Mesendoderm (in vitro differentiated cells): ENCODE data around the gene PTPN1.

Experiments used
- DNase-seq: peaks from one replicate; pipeline ENCODE4 v3.0.0; 2013
- H2AK5ac ChIP-seq: 2 replicates; pipeline ENCODE4 v1.6.1; 2013; ENCODE audit warnings: low read length, inconsistent platforms
- H2BK120ac ChIP-seq: 2 replicates; pipeline ENCODE4 v1.6.1; 2013; ENCODE audit warnings: low read depth, mild to moderate bottlenecking, low read length, moderate library complexity, mixed read lengths
- H2BK15ac ChIP-seq: replicated peaks from 2 replicates; pipeline ENCODE4 v1.6.1; 2013; ENCODE audit warnings: low read depth, mild to moderate bottlenecking, moderate library complexity
- H2BK5ac ChIP-seq: 2 replicates; pipeline ENCODE4 v1.6.1; 2013; ENCODE audit warnings: low read length, inconsistent platforms
- H3K18ac ChIP-seq: 2 replicates; pipeline ENCODE4 v1.6.1; 2013; ENCODE audit warnings: mild to moderate bottlenecking, low read length, mixed read lengths
- H3K23ac ChIP-seq: one replicate; pipeline ENCODE4 v1.6.1; 2013; ENCODE audit warnings: low read length
- H3K27ac ChIP-seq: 2 replicates; pipeline ENCODE4 v1.5.1; 2013; ENCODE audit warnings: low read depth, mild to moderate bottlenecking, inconsistent platforms, low read length, moderate library complexity
- H3K27me3 ChIP-seq: 2 replicates; pipeline ENCODE4 v1.6.1; 2013; ENCODE audit warnings: low read length, control low read depth, mild to moderate bottlenecking, inconsistent platforms; ENCODE audit not compliant: insufficient read depth, poor library complexity
- H3K36me3 ChIP-seq: 2 replicates; pipeline ENCODE4 v1.6.1; 2013; ENCODE audit warnings: low read length, inconsistent platforms; ENCODE audit not compliant: control insufficient read depth, insufficient read depth
- H3K4ac ChIP-seq: one replicate; pipeline ENCODE4 v1.6.1; 2013; ENCODE audit warnings: low read depth, mild to moderate bottlenecking, low read length, moderate library complexity
- H3K4me1 ChIP-seq: 2 replicates; pipeline ENCODE4 v1.6.1; 2013; ENCODE audit warnings: low read depth, low read length, inconsistent platforms; ENCODE audit not compliant: control insufficient read depth
- H3K4me2 ChIP-seq: 2 replicates; pipeline ENCODE4 v1.6.1; 2013; ENCODE audit warnings: low read length
- H3K4me3 ChIP-seq: 2 replicates; pipeline ENCODE4 v1.5.1; 2013; ENCODE audit warnings: mild to moderate bottlenecking, low read length
- H3K56ac ChIP-seq: one replicate; pipeline ENCODE4 v1.6.1; 2013; ENCODE audit warnings: low read length
- H3K79me1 ChIP-seq: 2 replicates; pipeline ENCODE4 v1.6.1; 2013; ENCODE audit warnings: low read length, inconsistent platforms
- H3K79me2 ChIP-seq: 2 replicates; pipeline ENCODE4 v1.6.1; 2013; ENCODE audit warnings: mild to moderate bottlenecking, low read length; ENCODE audit not compliant: control insufficient read depth, insufficient read depth
- H3K9ac ChIP-seq: 2 replicates; pipeline ENCODE4 v1.6.1; 2013; ENCODE audit warnings: low read length, inconsistent platforms
- H4K5ac ChIP-seq: one replicate; pipeline ENCODE4 v1.6.1; 2013; ENCODE audit warnings: low read length
- H4K8ac ChIP-seq: one replicate; pipeline ENCODE4 v1.6.1; 2013; ENCODE audit warnings: low read depth, mild to moderate bottlenecking, control low read depth, low read length, moderate library complexity
- WGBS: extraction: QIAGEN DNeasy Blood & Tissue Kit; methylation state at CpG from one replicate; pipeline ENCODE4 v1.1.7; 2013; ENCODE audit warnings: low lambda C conversion rate, missing lambda C conversion rate; ENCODE audit not compliant: insufficient coverage; ENCODE audit errors: extremely low coverage; 5-methylcytosine and 5-hydroxymethylcytosine counted together

Gene PTPN1

DNA sequence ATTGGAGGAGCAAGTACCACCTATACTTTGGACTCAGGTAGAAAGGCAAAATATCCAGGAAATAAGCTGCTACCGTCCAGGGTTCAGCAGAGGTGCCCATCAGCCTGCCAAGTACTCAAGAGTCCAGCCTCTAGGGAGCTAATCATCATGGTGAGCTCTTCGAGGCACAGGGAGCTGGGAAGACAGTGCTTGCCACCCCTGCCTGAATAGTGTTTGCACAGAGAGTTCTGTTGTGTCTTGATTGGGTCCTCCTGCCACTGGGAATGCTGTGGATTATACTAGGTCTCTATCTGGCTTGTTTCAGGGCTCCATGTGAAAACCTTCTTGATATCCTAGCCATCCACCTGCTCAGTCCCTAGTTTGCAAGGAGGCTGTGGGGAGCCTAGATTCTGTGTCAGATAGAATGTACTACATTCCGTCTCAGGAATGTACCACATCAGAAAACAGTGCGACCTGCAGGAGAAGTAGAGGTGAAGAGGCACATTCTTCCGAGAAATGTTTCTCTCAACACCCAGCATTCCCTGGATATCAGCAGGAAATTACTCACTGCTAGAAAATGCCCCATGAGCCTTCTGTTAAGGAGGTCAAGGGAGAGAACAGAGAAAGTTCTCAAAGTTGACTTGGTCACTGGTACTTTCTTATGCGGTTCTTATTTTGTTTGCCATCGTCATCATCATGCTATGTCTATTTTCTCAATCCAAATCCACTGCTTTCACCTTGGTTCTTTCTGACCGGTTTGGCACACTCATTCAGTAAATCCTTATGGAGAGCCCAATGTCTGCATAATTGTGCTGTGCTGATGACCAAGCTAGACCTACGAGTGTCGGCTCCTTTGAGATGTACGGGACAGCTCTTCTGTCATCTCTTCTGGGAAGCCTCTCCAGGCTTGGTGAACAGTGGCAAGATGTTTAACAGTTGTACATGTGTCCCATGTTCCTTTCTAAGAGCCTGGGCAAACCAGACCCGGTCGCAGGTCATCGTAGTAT, 30.7 kb downstream of the PTPN1 start:
- no peak overlapping the region for H4K5ac ChIP-seq
- H2BK5ac ChIP-seq = no peak overlapping the region
- no CpG with 5 or more reads among the region's 14 CpGs for WGBS
- H2BK120ac ChIP-seq = no peak overlapping the region
- H3K4ac ChIP-seq = no peak overlapping the region
- no peak overlapping the region for H3K18ac ChIP-seq
- H3K4me2 ChIP-seq = no peak overlapping the region
- H2BK15ac ChIP-seq = no peak overlapping the region
- H4K8ac ChIP-seq = no peak overlapping the region
- no peaks in the 10 kb centered on the region for H3K4me1 ChIP-seq
- no peaks in the 10 kb centered on the region for H3K36me3 ChIP-seq
- no peak overlapping the region for H3K23ac ChIP-seq
- H2AK5ac ChIP-seq = no peak overlapping the region
- H3K9ac ChIP-seq = no peak overlapping the region
- peaks cover 21% of the 10 kb centered on the region for H3K79me1 ChIP-seq
- H3K56ac ChIP-seq = no peak overlapping the region
- peak; percentile 96 for DNase-seq
- H3K27ac ChIP-seq = no peak overlapping the region
- no peak overlapping the region for H3K4me3 ChIP-seq
- no peaks in the 10 kb centered on the region for H3K27me3 ChIP-seq
- peaks cover 6% of the 10 kb centered on the region for H3K79me2 ChIP-seq

- DNase-seq = no peak
- H3K27ac ChIP-seq = no peak overlapping the region
- no peaks in the 10 kb centered on the region for H3K36me3 ChIP-seq
Measured at GRCh38 chr20:50541606-50542041, 31.4 kb downstream of the PTPN1 start.

GRCh38 chr20:50543326-50543725, 33.1 kb downstream of the PTPN1 start:
- Histone ChIP-seq H2AK5ac (no peak overlapping the region), H3K23ac (no peak overlapping the region), H4K8ac (no peak overlapping the region), H3K56ac (no peak overlapping the region), H3K9ac (no peak overlapping the region), H3K18ac (no peak overlapping the region), H3K79me1 (peaks cover 18% of the 10 kb centered on the region), H3K79me2 (peaks cover 8% of the 10 kb centered on the region), H4K5ac (no peak overlapping the region), H2BK15ac (no peak overlapping the region), H3K4me1 (no peaks in the 10 kb centered on the region), H3K36me3 (no peaks in the 10 kb centered on the region), H3K4ac (no peak overlapping the region), H2BK120ac (no peak overlapping the region), H3K27ac (no peak overlapping the region), H3K27me3 (no peaks in the 10 kb centered on the region), H3K4me3 (no peak overlapping the region), H2BK5ac (no peak overlapping the region), H3K4me2 (no peak overlapping the region)
- no CpG with 5 or more reads among the region's 5 CpGs for WGBS
- DNase-seq = no peak

More at GRCh38 chr20:50541606-50542041, 31.4 kb downstream of the PTPN1 start:
- no CpG with 5 or more reads among the region's 5 CpGs for WGBS
- no peak overlapping the region for H4K5ac ChIP-seq
- no peak overlapping the region for H2BK15ac ChIP-seq
- H3K79me2 ChIP-seq = peaks cover 8% of the 10 kb centered on the region
- H3K18ac ChIP-seq = no peak overlapping the region
- H3K23ac ChIP-seq = no peak overlapping the region
- no peak overlapping the region for H3K4me3 ChIP-seq
- no peak overlapping the region for H3K4me2 ChIP-seq
- no peak overlapping the region for H2AK5ac ChIP-seq
- H3K79me1 ChIP-seq = peaks cover 22% of the 10 kb centered on the region
- no peaks in the 10 kb centered on the region for H3K4me1 ChIP-seq
- no peaks in the 10 kb centered on the region for H3K27me3 ChIP-seq
- H3K9ac ChIP-seq = no peak overlapping the region
- H3K4ac ChIP-seq = no peak overlapping the region
- H2BK120ac ChIP-seq = no peak overlapping the region
- no peak overlapping the region for H4K8ac ChIP-seq
- peak overlapping the region; percentile 18 for H3K56ac ChIP-seq
- H2BK5ac ChIP-seq = no peak overlapping the region

DNA sequence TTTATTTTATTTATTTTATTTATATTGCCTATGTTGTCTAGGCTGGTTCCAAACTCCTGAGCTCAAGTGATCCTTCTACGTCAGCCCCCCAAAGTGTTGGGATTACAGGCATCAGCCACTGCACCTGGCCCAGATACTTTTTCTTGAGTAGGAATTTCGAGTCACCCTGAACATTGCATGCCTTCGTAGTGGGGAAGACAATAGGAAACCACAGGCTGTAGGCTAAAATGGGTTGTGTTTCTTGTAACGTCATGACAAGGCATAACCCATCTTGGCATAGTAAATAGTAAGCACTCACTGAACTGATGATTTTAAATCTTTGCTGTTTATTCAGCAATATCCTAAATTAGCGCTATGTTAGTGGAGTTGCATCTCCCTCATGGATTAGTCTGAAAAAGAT, 34.9 kb downstream of the PTPN1 start:
- Histone ChIP-seq H3K79me1 (peaks cover 18% of the 10 kb centered on the region), H3K4me2 (no peak overlapping the region), H3K4me3 (no peak overlapping the region), H2BK120ac (no peak overlapping the region), H3K4ac (no peak overlapping the region), H2BK15ac (no peak overlapping the region), H3K27me3 (no peaks in the 10 kb centered on the region), H4K8ac (no peak overlapping the region), H2BK5ac (no peak overlapping the region), H3K23ac (no peak overlapping the region), H3K36me3 (no peaks in the 10 kb centered on the region), H3K18ac (no peak overlapping the region), H3K9ac (no peak overlapping the region), H4K5ac (no peak overlapping the region), H2AK5ac (no peak overlapping the region), H3K4me1 (no peaks in the 10 kb centered on the region), H3K27ac (no peak overlapping the region), H3K56ac (no peak overlapping the region), H3K79me2 (peaks cover 8% of the 10 kb centered on the region)
- WGBS = no CpG with 5 or more reads among the region's 5 CpGs
- DNase-seq = no peak

- no peak overlapping the region for H3K27ac ChIP-seq
- no peak overlapping the region for H2BK5ac ChIP-seq
- H3K4me3 ChIP-seq = no peak overlapping the region
- no peak overlapping the region for H3K56ac ChIP-seq
- no peaks in the 10 kb centered on the region for H3K36me3 ChIP-seq
- H3K79me1 ChIP-seq = peaks cover 11% of the 10 kb centered on the region
- no peak overlapping the region for H4K5ac ChIP-seq
- no peak overlapping the region for H3K18ac ChIP-seq
- no peak for DNase-seq
- H3K4me2 ChIP-seq = no peak overlapping the region
- no peaks in the 10 kb centered on the region for H3K27me3 ChIP-seq
- H3K23ac ChIP-seq = no peak overlapping the region
- no peak overlapping the region for H3K4ac ChIP-seq
- no peak overlapping the region for H2AK5ac ChIP-seq
- WGBS = no CpG with 5 or more reads among the region's 5 CpGs
- peaks cover 5% of the 10 kb centered on the region for H3K79me2 ChIP-seq
- H4K8ac ChIP-seq = no peak overlapping the region
- no peaks in the 10 kb centered on the region for H3K4me1 ChIP-seq
- no peak overlapping the region for H2BK15ac ChIP-seq
- no peak overlapping the region for H3K9ac ChIP-seq
- no peak overlapping the region for H2BK120ac ChIP-seq
Measured at GRCh38 chr20:50546729-50547314, 36.6 kb downstream of the PTPN1 start.
